HCT116 (cell line): Measurements from ENCODE around the gene LAMTOR3. TPM values are rescaled to one million over a fixed set of nuclear protein-coding genes. Genes with fewer than 3 reads are reported as not detected.

Source experiments
- ATAC-seq: fragments of 200-7000 bp; cut with Tn5 transposase; 2 replicates; pipeline ENCODE4 v1.9.1; 2020; ENCODE audit warnings: mild to moderate bottlenecking, moderate library complexity
- BruUV-seq: library from RNA; stranded (reverse); fragments of 400-500 nt; replicated peaks from 2 replicates; lab custom pipeline; 2021; lab: Mats Ljungman, UMichigan
- CTCF ChIA-PET: fragments of 300-600 bp; sonication (Branson Sonifier 250); formaldehyde crosslinking; loops from one replicate; lab custom pipeline; 2021; ENCODE audit warnings: antibody characterized with exemption; lab: Charles Lee
- POLR2A ChIA-PET: fragments of 300-600, 350-600 bp; sonication (Branson Sonifier 250); formaldehyde crosslinking; loops from one replicate; lab custom pipeline; 2021; ENCODE audit warnings: antibody characterized with exemption; lab: Charles Lee
- RAD21 ChIA-PET, 2 experiments: fragments of 300-600 bp; sonication (Branson Sonifier 250); formaldehyde crosslinking; loops; one replicate each; lab custom pipeline; 2023; ENCODE audit warnings: low total read pairs in 2 of 2; ENCODE audit not compliant: uncharacterized antibody in 2 of 2, unreplicated experiment in 2 of 2, low non-redundant PET in 1 of 2; lab: Charles Lee
- DNase-seq: peaks from one replicate; pipeline ENCODE4 v3.0.0-alpha.2; 2010; ENCODE audit warnings: low read depth, low spot score
- H2AFZ ChIP-seq: fragments of 200-600 bp; shearing (Covaris generic), sonication (generic); 2 replicates; pipeline ENCODE4 v1.6.1; 2017; ENCODE audit warnings: low read depth, mixed run types, mixed read lengths, antibody characterized with exemption, low read length; ENCODE audit not compliant: poor library complexity, severe bottlenecking
- H3K27ac ChIP-seq: 2 replicates; pipeline ENCODE4 v1.5.1; 2012; ENCODE audit warnings: low read depth, low read length
- H3K27me3 ChIP-seq: fragments of 200-600 bp; sonication (generic); 2 replicates; pipeline ENCODE4 v1.6.1; 2016; ENCODE audit warnings: mixed run types, low read length, mixed read lengths; ENCODE audit not compliant: insufficient read depth
- H3K36me3 ChIP-seq, 2 experiments: fragments of 200-500 bp in 1 of 2; fragments of 200-600 bp in 1 of 2; sonication (Bioruptor generic) in 1 of 2; sonication (generic) in 1 of 2; 2 replicates each; pipeline versions ENCODE4 v1.5.1 to v1.6.1; 2014 to 2016; ENCODE audit warnings: low read length in 2 of 2, inconsistent platforms in 1 of 2, mixed read lengths in 1 of 2, mixed run types in 1 of 2; ENCODE audit not compliant: insufficient read depth in 2 of 2, control insufficient read depth in 1 of 2
- H3K4me1 ChIP-seq, 2 experiments: fragments of 200-600 bp in 1 of 2; sonication (generic) in 1 of 2; 2 replicates each; pipeline versions ENCODE4 v1.5.1 to v1.6.1; 2012 to 2017; ENCODE audit warnings: low read length in 2 of 2, inconsistent platforms in 1 of 2, mild to moderate bottlenecking in 1 of 2, mixed read lengths in 1 of 2, mixed run types in 1 of 2, moderate library complexity in 1 of 2; ENCODE audit not compliant: insufficient read depth in 2 of 2, control insufficient read depth in 1 of 2
- H3K4me2 ChIP-seq: fragments of 200-600 bp; sonication (generic); 2 replicates; pipeline ENCODE4 v1.6.1; 2017; ENCODE audit warnings: mixed run types, low read length, mixed read lengths
- H3K4me3 ChIP-seq, 2 experiments: fragments of 200-600 bp in 1 of 2; sonication (generic) in 1 of 2; replicated peaks in 1 of 2; 2 replicates each; pipeline ENCODE4 v1.5.1; 2011 to 2016; ENCODE audit warnings: low read length in 2 of 2, control low read depth in 1 of 2, low read depth in 1 of 2, mild to moderate bottlenecking in 1 of 2, mixed read lengths in 1 of 2, mixed run types in 1 of 2
- H3K79me2 ChIP-seq: fragments of 200-600 bp; sonication (generic); 2 replicates; pipeline ENCODE4 v1.6.1; 2017; ENCODE audit warnings: mild to moderate bottlenecking, mixed run types, low read length, moderate library complexity, mixed read lengths; ENCODE audit not compliant: insufficient read depth
- H3K9ac ChIP-seq: fragments of 200-600 bp; sonication (generic); 2 replicates; pipeline ENCODE4 v1.6.1; 2016; ENCODE audit warnings: low read length, mixed read lengths
- H3K9me2 ChIP-seq: fragments of 200-600 bp; sonication (generic), shearing (Covaris generic); 2 replicates; pipeline ENCODE4 v1.6.1; 2017; ENCODE audit warnings: mixed run types, mild to moderate bottlenecking, moderate library complexity; ENCODE audit not compliant: insufficient read depth
- H3K9me3 ChIP-seq, 2 experiments: fragments of 200-500 bp in 1 of 2; fragments of 200-600 bp in 1 of 2; sonication (Bioruptor generic) in 1 of 2; sonication (generic) in 1 of 2; 2 replicates each; pipeline ENCODE4 v1.6.1; 2014 to 2017; ENCODE audit warnings: low read length in 2 of 2, mixed read lengths in 2 of 2, inconsistent platforms in 1 of 2, low read depth in 1 of 2, mild to moderate bottlenecking in 1 of 2, mixed run types in 1 of 2, moderate library complexity in 1 of 2; ENCODE audit not compliant: control insufficient read depth in 1 of 2, insufficient read depth in 1 of 2
- H4K20me1 ChIP-seq: fragments of 200-600 bp; sonication (generic), shearing (Covaris generic); 2 replicates; pipeline ENCODE4 v1.6.1; 2017; ENCODE audit warnings: mixed run types, mild to moderate bottlenecking, moderate library complexity; ENCODE audit not compliant: insufficient read depth
- CEBPB ChIP-seq: IDR thresholded peaks from 2 replicates; pipeline ENCODE4 v1.6.1; 2012; ENCODE audit warnings: low read depth
- EZH2phosphoT487 ChIP-seq: fragments of 200-600 bp; IDR thresholded peaks from 2 replicates; pipeline ENCODE4 v1.6.1; 2018; ENCODE audit warnings: antibody characterized with exemption, borderline replicate concordance
- POLR2A ChIP-seq: IDR thresholded peaks from 2 replicates; pipeline ENCODE4 v1.7.0; 2011; ENCODE audit warnings: borderline replicate concordance; ENCODE audit not compliant: insufficient read depth, insufficient read length; ENCODE audit errors: extremely low read depth
- SIN3A ChIP-seq: IDR thresholded peaks from 2 replicates; pipeline ENCODE4 v1.6.1; 2012; ENCODE audit warnings: low read depth
- SP1 ChIP-seq: IDR thresholded peaks from 2 replicates; pipeline ENCODE4 v1.6.1; 2012; ENCODE audit warnings: low read depth
- intact Hi-C: fragments of 100-400 bp; cut with micrococcal nuclease; formaldehyde crosslinking; loops from 2 replicates; pipeline ENCODE4 v1.10.0; 2022
- total RNA-seq: library from RNA; stranded (reverse); gene quantifications from one replicate; pipeline ENCODE4 v1.2.1, GENCODE V29; 2021; ENCODE audit not compliant: unreplicated experiment
- TF ChIP-seq, protein P1 (sequence below), 3 experiments: fragments of 200-600 bp in 1 of 3; sonication (generic) in 1 of 3; IDR thresholded peaks in 2 of 3; conservative IDR thresholded peaks in 1 of 3; 2 replicates each; pipeline ENCODE4 v1.5.1; 2012 to 2017; ENCODE audit warnings: low read depth in 2 of 3, low read length in 2 of 3, antibody characterized with exemption in 1 of 3, borderline replicate concordance in 1 of 3, control low read depth in 1 of 3, mild to moderate bottlenecking in 1 of 3, mixed read lengths in 1 of 3, mixed run types in 1 of 3, moderate library complexity in 1 of 3; ENCODE audit not compliant: insufficient read depth in 1 of 3
- TF ChIP-seq, protein P2 (sequence below): IDR thresholded peaks from 2 replicates; pipeline ENCODE4 v1.6.1; 2012
- TF ChIP-seq, protein P3 (sequence below): IDR thresholded peaks from 2 replicates; pipeline ENCODE4 v1.6.1; 2012; ENCODE audit warnings: low read depth

LAMTOR3 gene
- total RNA-seq, 1 experiment from 2014 or later, result 21.0 TPM

DNA sequence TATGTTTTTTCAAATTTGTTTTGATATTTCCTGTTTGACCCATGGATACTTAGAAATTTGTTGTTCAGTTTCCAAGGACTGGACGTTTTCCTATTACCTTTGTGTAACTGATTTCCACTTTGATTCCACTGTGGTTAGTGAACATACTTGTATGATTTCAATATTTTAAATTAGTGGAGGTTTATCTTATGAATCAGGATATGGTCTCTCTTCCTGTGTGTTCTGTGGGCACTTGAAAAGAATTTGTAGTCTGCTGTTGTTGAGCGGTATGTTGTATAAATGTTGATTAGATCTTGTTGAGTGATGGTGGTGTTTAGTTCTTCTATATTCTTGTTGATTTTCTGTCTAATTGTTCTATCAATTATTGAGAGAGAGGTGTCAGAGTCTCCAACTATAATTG, 21.2 kb upstream of the LAMTOR3 start:
- H3K4me2 ChIP-seq, result no peak overlapping the region
- no peaks in the 10 kb centered on the region for H3K9me3 ChIP-seq
- TF ChIP-seq SP1, result no peak
- no peak for TF ChIP-seq EZH2phosphoT487
- TF ChIP-seq, protein P1, sequence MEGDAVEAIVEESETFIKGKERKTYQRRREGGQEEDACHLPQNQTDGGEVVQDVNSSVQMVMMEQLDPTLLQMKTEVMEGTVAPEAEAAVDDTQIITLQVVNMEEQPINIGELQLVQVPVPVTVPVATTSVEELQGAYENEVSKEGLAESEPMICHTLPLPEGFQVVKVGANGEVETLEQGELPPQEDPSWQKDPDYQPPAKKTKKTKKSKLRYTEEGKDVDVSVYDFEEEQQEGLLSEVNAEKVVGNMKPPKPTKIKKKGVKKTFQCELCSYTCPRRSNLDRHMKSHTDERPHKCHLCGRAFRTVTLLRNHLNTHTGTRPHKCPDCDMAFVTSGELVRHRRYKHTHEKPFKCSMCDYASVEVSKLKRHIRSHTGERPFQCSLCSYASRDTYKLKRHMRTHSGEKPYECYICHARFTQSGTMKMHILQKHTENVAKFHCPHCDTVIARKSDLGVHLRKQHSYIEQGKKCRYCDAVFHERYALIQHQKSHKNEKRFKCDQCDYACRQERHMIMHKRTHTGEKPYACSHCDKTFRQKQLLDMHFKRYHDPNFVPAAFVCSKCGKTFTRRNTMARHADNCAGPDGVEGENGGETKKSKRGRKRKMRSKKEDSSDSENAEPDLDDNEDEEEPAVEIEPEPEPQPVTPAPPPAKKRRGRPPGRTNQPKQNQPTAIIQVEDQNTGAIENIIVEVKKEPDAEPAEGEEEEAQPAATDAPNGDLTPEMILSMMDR (IDR thresholded peaks at IDR 0.05 in 2 of 3, conservative IDR thresholded peaks at IDR 0.05 in 1 of 3; ENCODE audit: borderline replicate concordance in 1 of 3, insufficient read depth in 1 of 3, low read depth in 2 of 3, low read length in 2 of 3), result no peak
- TF ChIP-seq POLR2A, result no peak
- no peak for TF ChIP-seq SIN3A
- TF ChIP-seq CEBPB, result no peak
- TF ChIP-seq, protein P2, sequence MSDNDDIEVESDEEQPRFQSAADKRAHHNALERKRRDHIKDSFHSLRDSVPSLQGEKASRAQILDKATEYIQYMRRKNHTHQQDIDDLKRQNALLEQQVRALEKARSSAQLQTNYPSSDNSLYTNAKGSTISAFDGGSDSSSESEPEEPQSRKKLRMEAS, result no peak
- TF ChIP-seq, protein P3, sequence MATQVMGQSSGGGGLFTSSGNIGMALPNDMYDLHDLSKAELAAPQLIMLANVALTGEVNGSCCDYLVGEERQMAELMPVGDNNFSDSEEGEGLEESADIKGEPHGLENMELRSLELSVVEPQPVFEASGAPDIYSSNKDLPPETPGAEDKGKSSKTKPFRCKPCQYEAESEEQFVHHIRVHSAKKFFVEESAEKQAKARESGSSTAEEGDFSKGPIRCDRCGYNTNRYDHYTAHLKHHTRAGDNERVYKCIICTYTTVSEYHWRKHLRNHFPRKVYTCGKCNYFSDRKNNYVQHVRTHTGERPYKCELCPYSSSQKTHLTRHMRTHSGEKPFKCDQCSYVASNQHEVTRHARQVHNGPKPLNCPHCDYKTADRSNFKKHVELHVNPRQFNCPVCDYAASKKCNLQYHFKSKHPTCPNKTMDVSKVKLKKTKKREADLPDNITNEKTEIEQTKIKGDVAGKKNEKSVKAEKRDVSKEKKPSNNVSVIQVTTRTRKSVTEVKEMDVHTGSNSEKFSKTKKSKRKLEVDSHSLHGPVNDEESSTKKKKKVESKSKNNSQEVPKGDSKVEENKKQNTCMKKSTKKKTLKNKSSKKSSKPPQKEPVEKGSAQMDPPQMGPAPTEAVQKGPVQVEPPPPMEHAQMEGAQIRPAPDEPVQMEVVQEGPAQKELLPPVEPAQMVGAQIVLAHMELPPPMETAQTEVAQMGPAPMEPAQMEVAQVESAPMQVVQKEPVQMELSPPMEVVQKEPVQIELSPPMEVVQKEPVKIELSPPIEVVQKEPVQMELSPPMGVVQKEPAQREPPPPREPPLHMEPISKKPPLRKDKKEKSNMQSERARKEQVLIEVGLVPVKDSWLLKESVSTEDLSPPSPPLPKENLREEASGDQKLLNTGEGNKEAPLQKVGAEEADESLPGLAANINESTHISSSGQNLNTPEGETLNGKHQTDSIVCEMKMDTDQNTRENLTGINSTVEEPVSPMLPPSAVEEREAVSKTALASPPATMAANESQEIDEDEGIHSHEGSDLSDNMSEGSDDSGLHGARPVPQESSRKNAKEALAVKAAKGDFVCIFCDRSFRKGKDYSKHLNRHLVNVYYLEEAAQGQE, result no peak
- H3K9me2 ChIP-seq, result no peaks in the 10 kb centered on the region
- RAD21 ChIA-PET, result no interaction called here
- POLR2A ChIA-PET, result no interaction called here
- no TSS peak for BruUV-seq
- H3K4me3 ChIP-seq, result no peak overlapping the region
- H3K36me3 ChIP-seq, result peaks cover 0 to 7% of the 10 kb centered on the region in 2 experiments; a peak in 2 of 4 replicates
- no peaks in the 10 kb centered on the region for H3K4me1 ChIP-seq
- H2AFZ ChIP-seq, result no peak overlapping the region
- H3K79me2 ChIP-seq, result peaks cover 6% of the 10 kb centered on the region
- ATAC-seq (no peak), DNase-seq (no peak)
- CTCF ChIA-PET, result no interaction called here
- no peak overlapping the region for H3K9ac ChIP-seq
- intact Hi-C loops, result no loop called here
- no peaks in the 10 kb centered on the region for H3K27me3 ChIP-seq
- H4K20me1 ChIP-seq, result no peaks in the 10 kb centered on the region
- H3K27ac ChIP-seq, result no peak overlapping the region
